Measurements from ENCODE around the gene CLDN5.

DNA sequence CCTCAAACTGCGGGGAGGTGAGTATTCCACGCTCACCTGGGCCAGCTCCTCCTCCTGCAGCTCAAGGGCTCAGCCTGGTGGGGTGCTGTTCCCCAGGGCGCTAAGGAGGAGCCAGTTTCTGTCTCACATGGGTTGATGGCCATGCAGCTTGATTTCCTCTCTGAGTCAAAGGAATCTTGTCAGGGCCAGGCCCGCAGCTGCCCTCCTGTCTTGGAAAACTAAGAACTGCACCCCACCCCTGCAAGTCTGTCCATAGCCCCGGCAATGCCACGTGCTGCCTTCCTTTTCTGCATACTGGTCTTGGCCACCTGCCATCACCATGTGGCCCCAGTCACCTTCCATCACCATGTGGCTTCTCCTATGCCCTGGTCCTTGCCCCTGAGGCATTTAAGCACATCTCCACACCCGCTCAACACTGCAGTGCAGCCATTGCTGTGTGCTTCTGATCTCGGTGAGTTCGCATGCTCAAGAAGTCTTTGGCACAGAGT is 35.2 kb upstream of the CLDN5 start:
- TF ChIP-seq, protein P1, sequence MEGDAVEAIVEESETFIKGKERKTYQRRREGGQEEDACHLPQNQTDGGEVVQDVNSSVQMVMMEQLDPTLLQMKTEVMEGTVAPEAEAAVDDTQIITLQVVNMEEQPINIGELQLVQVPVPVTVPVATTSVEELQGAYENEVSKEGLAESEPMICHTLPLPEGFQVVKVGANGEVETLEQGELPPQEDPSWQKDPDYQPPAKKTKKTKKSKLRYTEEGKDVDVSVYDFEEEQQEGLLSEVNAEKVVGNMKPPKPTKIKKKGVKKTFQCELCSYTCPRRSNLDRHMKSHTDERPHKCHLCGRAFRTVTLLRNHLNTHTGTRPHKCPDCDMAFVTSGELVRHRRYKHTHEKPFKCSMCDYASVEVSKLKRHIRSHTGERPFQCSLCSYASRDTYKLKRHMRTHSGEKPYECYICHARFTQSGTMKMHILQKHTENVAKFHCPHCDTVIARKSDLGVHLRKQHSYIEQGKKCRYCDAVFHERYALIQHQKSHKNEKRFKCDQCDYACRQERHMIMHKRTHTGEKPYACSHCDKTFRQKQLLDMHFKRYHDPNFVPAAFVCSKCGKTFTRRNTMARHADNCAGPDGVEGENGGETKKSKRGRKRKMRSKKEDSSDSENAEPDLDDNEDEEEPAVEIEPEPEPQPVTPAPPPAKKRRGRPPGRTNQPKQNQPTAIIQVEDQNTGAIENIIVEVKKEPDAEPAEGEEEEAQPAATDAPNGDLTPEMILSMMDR (IDR thresholded peaks at IDR 0.05), result no peak
- TF ChIP-seq POLR2A (IDR thresholded peaks at IDR 0.05), result no peak
